ENCODE data around the gene CACNA2D2. TPM values are rescaled to one million over a fixed set of nuclear protein-coding genes. Genes with fewer than 3 reads are reported as not detected.
"Not testable (repeated sequence)": the region's sequence is repeated elsewhere in the genome, so short reads cannot be mapped to it uniquely, and the experiment has no call there.

CACNA2D2 gene
- total RNA-seq, 2 experiments from 2014 or later: 0.70 to 0.80 TPM

DNA sequence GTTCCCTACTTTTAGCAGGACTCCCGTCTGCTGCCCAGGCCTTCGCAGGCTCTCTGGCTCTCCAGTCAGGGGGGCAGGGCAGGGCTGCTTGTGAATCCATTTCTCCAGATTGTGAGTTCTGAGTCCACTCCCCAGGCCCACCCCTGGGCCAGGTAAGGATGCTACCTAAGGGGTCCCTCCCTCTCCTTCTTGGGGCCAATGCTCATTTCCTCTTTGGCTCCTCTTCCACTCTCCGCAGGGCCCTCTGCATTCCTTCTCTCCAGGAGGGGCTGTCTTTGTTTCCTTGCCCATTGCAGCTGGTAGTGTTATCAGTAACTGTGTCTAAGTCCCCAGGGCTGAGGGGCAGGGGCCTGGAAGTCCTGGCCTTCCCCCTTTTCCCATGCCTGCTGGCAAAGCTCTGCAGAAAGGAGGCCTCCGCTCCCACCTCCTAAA, 13.0 kb upstream of the CACNA2D2 start:
- H3K27me3 Mint-ChIP-seq: peaks cover 8% of the 10 kb centered on the region
- no peak overlapping the region for H3K4me3 Mint-ChIP-seq
- H3K27ac Mint-ChIP-seq: no peak overlapping the region
- H3K4me1 Mint-ChIP-seq: peaks cover 5% of the 10 kb centered on the region
- DNase-seq: no peak
- no peaks in the 10 kb centered on the region for H3K36me3 Mint-ChIP-seq
- no peaks in the 10 kb centered on the region for H3K9me3 Mint-ChIP-seq

DNA sequence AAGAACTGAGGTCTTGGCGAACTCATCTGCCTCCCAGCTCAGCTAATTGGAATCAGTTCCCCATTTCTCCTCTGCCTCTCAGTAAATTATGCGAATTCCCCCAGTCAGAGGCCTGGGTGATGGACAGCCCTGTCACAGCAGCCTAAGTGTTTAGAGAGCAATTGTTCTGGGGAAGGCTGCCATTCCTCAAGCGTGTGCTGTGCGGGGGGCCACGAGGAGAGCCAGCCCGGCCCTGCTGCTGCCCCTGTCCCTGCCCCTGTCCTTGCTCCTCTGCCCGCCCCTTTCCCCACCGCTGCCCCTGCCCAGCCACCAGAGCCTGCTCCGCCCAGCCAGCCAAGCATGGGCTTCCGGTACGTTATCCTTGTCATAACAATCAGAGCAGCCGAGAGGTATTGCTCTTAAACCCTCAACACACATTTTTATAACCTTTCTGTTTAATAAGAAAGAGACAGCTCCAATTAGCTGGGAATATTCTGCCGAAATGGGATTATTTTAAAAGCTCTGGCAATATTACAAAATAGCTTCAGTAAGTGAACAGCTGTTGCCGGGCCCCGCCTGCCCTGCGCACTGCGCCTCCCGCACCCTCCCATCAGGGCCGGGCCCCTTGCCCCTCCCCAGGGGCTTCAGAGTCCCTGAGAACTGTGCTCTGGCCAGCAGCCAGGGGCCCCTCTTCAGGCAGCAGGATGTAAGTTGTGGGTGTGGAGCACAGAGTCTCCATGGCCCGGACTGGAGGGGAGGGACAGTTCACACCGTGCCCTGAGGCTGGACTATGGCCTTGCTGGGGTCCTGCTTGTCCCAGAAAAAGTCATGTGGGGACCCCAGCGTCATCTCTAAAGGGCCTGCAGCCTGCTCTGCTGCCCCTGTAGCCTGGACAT, 12.4 kb upstream of the CACNA2D2 start:
- H3K4me3 Mint-ChIP-seq: no peak overlapping the region
- no peaks in the 10 kb centered on the region for H3K36me3 Mint-ChIP-seq
- DNase-seq: no peak
- no peaks in the 10 kb centered on the region for H3K9me3 Mint-ChIP-seq
- peaks cover 8% of the 10 kb centered on the region for H3K27me3 Mint-ChIP-seq
- H3K27ac Mint-ChIP-seq: no peak overlapping the region
- H3K4me1 Mint-ChIP-seq: peaks cover 5% of the 10 kb centered on the region

DNA sequence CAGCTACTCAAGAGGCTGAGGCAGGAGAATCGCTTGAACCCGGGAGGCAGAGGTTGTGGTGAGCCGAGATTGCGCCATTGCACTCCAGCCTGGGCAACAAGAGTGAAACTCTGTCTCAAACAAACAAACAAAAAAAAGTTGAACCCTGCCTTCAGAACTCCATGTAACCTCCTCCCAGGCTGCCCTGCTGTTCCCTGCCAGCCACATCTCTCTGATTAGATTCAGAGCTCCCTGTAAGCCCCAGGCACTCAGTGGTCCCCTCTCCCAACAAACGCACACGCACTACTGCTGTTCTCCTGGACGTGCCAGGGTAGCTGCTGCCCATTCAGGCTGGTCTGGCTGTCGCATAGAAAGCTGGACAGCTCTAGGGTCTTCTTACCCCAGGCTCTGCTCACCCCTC, 9.5 kb upstream of the CACNA2D2 start:
- not testable (repeated sequence) for H3K36me3 Mint-ChIP-seq, H3K4me3 Mint-ChIP-seq, H3K9me3 Mint-ChIP-seq, H3K27ac Mint-ChIP-seq, DNase-seq, H3K27me3 Mint-ChIP-seq, H3K4me1 Mint-ChIP-seq

DNA sequence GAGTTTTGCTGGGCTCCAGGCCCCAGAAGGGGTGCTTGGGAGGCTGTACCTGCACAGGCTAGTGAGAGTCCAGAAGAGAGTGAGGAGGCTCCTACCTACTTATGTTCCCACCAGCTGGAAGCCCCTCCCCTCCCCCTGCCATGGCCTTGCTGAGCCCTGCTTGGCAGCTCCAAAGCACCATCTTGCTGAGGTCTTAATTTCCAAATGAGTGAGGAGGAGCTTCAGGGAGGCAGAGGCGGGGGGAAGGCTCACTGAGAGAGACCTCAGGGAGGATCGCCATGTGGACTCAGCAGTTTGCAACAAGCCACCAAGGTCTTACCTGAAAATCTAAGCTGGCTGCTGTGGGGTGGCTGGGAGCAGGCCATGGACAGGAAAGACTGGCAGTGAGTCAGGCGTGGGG, 8.7 kb upstream of the CACNA2D2 start:
- Mint-ChIP-seq H3K36me3 (no peaks in the 10 kb centered on the region), H3K27ac (no peak overlapping the region), H3K4me1 (no peaks in the 10 kb centered on the region), H3K27me3 (peaks cover 5% of the 10 kb centered on the region), H3K4me3 (no peak overlapping the region), H3K9me3 (no peaks in the 10 kb centered on the region)
- no peak for DNase-seq

DNA sequence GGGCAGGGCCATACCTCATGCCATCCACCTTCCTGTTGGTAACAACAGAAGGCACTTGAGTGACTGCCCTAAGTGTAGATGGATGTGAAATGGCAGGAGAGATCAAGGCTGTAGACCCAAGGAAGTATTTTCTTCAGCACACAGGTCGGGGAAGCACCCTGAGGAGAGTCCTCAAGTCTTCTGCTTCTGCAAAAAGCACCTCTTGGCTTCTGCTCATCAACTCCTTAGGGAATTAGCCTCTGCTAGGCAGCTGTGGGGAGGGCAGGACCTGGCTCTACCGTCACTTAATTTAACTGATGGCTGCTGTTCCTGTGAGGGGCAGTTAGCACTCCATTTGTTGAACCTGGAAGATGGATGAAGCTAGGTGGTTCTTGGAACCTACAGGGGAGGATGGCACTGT, 6.9 kb upstream of the CACNA2D2 start:
- Mint-ChIP-seq H3K4me3 (no peak overlapping the region), H3K36me3 (no peaks in the 10 kb centered on the region), H3K4me1 (no peaks in the 10 kb centered on the region), H3K9me3 (no peaks in the 10 kb centered on the region), H3K27ac (no peak overlapping the region), H3K27me3 (peaks cover 5% of the 10 kb centered on the region)
- no peak for DNase-seq

DNA sequence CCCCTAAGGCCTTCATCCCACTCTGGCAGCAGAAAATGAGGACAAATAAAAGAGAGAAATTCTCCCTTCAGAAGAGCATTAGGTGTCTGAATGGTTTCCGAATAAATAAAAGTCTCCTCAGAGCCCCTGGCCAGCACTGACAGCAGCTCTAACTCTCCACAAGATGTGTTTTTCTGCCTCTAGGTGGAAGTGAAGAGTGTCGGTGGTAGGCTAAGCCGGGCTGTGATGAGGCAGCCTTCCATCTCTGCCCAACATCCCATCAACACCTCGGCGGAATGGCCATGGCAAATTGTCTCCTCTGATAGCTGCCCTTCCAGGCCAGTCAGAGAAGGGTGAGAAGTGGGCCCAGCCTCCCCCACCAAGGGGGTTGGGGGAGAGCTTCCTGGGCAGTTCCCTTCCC, 6.3 kb upstream of the CACNA2D2 start:
- H3K27me3 Mint-ChIP-seq: peaks cover 2% of the 10 kb centered on the region
- no peak overlapping the region for H3K4me3 Mint-ChIP-seq
- no peaks in the 10 kb centered on the region for H3K9me3 Mint-ChIP-seq
- no peak for DNase-seq
- H3K36me3 Mint-ChIP-seq: no peaks in the 10 kb centered on the region
- no peak overlapping the region for H3K27ac Mint-ChIP-seq
- no peaks in the 10 kb centered on the region for H3K4me1 Mint-ChIP-seq

DNA sequence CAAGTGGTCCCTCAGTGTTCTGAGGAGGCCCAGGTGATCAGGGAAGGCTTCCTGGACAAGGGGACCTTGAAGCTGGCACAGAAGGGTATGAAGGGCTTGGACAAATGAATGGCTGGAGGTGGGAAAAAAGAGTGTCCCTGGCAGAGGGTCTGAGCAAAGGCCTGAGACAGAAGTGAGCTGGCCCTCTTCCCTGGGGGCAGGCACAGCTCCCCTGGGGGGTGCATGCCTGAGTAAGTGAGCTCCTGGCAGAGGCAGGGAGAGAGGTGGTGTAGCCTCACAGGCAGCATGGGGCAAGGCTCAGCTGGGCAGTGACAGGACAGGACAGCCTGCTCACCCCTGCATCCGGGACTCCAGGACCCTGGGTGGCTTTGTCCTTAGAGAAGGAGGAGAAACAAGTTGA, 5.4 kb upstream of the CACNA2D2 start:
- H3K27ac Mint-ChIP-seq: no peak overlapping the region
- no peaks in the 10 kb centered on the region for H3K4me1 Mint-ChIP-seq
- DNase-seq: no peak
- no peaks in the 10 kb centered on the region for H3K36me3 Mint-ChIP-seq
- no peaks in the 10 kb centered on the region for H3K27me3 Mint-ChIP-seq
- no peaks in the 10 kb centered on the region for H3K9me3 Mint-ChIP-seq
- H3K4me3 Mint-ChIP-seq: no peak overlapping the region

DNA sequence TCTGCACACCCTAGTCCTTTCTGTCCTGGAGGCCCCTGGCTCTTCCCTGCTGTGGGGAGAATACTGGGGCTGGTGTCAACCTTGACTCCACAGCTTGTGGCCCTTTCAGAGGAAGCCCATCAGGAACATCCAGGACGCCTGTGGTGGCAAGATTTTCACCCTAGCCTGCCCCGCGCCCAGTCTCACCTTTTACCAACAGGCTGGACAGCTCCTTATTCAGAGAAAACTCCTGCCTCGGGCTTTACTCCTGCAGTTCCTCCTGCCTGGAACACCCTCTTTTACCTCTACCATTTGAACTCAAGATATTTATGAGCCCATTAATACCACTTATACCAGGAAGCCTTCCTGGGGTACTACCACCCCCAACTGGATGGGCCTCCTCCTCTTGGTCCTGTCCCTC, 2.7 kb upstream of the CACNA2D2 start:
- H3K4me3 Mint-ChIP-seq: no peak overlapping the region
- H3K27ac Mint-ChIP-seq: no peak overlapping the region
- H3K9me3 Mint-ChIP-seq: no peaks in the 10 kb centered on the region
- H3K36me3 Mint-ChIP-seq: no peaks in the 10 kb centered on the region
- H3K4me1 Mint-ChIP-seq: peaks cover 2% of the 10 kb centered on the region
- no peak for DNase-seq
- peaks cover 14% of the 10 kb centered on the region for H3K27me3 Mint-ChIP-seq

DNA sequence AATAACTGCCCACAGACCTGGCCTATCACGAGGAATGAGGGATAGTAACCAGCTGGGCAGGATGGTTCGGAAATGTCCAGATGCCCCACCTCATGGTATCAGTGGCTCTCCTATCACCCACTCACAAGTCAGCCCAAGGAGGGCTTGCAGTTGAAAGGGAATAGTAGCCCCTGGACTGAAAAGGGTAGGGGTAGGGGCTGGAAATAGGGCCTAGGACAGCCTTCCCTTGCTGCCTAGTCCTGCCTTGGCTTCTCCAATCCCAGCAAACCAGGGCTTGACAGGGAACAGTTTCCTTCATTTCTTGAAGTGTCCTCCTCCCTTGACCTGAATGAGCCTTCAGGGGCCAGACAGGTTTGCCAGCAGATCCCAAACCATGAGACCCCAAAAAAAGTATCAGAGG, 1.2 kb upstream of the CACNA2D2 start:
- H3K27ac Mint-ChIP-seq: no peak overlapping the region
- DNase-seq: no peak
- H3K27me3 Mint-ChIP-seq: peaks cover 19% of the 10 kb centered on the region
- H3K36me3 Mint-ChIP-seq: no peaks in the 10 kb centered on the region
- H3K9me3 Mint-ChIP-seq: no peaks in the 10 kb centered on the region
- peaks cover 2% of the 10 kb centered on the region for H3K4me1 Mint-ChIP-seq
- H3K4me3 Mint-ChIP-seq: no peak overlapping the region

DNA sequence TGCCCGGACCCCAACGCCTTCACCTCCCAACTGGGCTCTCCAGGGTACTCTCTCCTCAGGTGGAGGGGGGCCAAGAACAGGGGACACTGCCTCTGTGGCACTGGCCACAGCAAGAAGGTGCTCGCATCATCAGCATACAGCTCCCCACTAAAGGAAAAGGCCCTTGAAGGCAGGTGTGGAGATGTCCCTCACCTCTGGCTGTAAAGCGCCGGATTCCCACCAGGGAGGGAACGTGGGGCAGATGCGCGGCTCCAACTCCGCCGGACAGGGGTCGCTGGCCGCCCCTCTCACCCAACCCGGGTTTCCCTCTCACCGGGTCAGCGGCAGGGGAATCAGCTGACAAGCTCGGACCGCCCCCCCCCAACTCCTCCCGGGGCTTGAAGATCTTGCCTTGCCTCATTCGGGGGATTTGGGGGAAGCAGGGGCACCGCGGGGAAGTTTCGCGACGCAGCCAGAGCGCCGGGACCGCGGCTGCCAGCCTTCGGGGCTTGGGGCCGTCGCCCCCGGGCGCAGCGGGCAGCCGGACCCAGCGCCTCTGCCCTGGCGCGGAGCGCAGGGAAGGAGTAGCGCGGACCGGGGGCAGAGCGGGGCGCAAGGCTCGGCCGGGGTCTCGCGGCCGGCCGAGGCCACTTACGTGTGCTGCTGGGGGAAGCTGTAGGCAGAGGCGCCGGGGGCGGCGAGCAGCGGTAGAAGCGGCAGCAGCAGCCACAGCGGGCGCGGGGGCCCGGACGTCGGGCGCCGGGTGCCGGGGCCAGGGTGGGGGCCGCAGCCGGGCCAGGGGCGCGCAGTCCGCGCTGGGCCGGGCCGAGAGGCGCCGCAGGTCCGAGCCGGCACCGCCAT, 630 bp downstream of the CACNA2D2 start:
- Mint-ChIP-seq H3K9me3 (no peaks in the 10 kb centered on the region), H3K4me1 (peaks cover 2% of the 10 kb centered on the region), H3K27me3 (peaks cover 22% of the 10 kb centered on the region), H3K36me3 (no peaks in the 10 kb centered on the region), H3K27ac (no peak overlapping the region), H3K4me3 (peak overlapping the region; percentile 55)
- peak; percentile 19 for DNase-seq

DNA sequence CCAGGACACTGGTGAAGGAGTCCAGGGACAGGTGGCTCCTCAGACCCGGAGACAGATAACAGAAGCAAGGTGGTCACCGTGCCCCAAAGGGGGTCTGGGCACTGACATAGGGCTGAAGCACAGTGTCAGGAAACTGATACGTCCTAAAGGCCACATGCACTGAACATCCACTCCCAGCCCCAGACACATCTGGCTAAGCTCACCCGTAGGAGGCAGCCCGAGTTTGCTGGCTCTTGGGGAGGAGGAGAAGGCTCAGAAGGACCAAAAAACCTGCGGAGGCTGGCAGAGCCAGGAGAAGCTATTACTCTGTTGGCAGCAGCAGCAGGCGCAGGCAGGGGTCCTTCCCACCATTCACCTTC, 1.2 kb downstream of the CACNA2D2 start:
- H3K27me3 Mint-ChIP-seq: peaks cover 22% of the 10 kb centered on the region
- H3K4me1 Mint-ChIP-seq: peaks cover 2% of the 10 kb centered on the region
- no peak for DNase-seq
- no peaks in the 10 kb centered on the region for H3K36me3 Mint-ChIP-seq
- H3K4me3 Mint-ChIP-seq: peak overlapping the region; percentile 55
- no peaks in the 10 kb centered on the region for H3K9me3 Mint-ChIP-seq
- H3K27ac Mint-ChIP-seq: no peak overlapping the region

DNA sequence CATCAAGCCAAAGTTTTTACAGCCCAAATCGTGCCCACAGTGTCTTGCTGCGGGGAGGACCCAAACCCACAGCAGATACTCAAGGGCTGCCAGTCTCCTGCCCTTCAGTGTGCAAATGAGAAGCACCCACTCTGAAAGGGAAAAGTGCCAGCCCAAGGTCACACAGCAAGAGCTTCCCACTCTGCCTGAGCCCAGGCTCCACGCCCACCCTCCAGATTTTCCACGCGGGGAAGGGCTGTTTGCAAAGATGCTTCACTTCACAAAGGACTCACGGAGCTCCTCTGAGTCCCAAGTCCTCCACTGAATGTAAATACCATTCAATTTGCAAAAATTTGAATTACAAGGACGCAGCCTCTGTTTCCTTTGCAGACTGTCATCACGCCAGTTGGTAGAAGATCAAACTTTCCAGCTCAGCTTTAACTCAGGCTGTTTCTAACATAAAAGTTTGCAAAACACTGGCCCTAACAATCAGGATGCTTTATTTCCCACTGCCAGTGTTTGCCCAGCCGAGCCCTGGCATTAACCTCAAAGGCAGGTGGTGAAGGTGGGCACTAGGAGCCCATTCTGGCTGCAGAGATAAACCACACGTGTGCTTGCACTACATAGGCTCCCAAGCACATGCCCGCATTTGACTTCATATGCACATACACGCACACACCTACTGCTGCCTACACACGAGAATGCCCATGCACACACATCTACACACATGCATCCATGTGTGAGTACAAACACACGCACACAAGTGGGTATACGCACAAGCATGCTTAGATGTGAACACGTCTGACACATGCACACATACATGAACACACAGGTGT, 7.6 kb downstream of the CACNA2D2 start:
- no peaks in the 10 kb centered on the region for H3K36me3 Mint-ChIP-seq
- no peak overlapping the region for H3K27ac Mint-ChIP-seq
- H3K27me3 Mint-ChIP-seq: peaks cover 8% of the 10 kb centered on the region
- H3K9me3 Mint-ChIP-seq: no peaks in the 10 kb centered on the region
- H3K4me1 Mint-ChIP-seq: peaks cover 8% of the 10 kb centered on the region
- H3K4me3 Mint-ChIP-seq: no peak overlapping the region
- DNase-seq: no peak

DNA sequence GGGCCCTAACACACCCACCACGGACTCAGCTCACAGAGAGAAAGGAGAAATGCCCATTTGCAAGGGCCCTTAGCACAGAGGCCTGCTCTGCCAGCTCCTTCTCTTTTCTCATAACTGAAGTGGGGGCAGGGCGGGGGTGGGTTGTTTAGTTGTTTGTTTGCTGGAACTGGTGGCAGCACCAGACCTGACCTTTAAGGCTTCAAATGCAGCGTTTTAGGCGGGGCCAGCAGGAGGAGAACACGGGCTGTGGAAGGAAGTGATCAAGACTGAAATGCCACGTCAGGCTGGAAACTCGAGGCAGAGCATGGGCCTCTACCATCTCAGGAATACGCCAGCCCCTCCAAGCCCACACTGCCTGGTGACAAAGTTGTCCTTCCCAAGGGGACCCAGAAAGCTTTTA, 9.3 kb downstream of the CACNA2D2 start:
- DNase-seq: no peak
- Mint-ChIP-seq H3K36me3 (no peaks in the 10 kb centered on the region), H3K4me3 (no peak overlapping the region), H3K4me1 (peaks cover 8% of the 10 kb centered on the region), H3K27me3 (peaks cover 3% of the 10 kb centered on the region), H3K9me3 (no peaks in the 10 kb centered on the region), H3K27ac (no peak overlapping the region)

DNA sequence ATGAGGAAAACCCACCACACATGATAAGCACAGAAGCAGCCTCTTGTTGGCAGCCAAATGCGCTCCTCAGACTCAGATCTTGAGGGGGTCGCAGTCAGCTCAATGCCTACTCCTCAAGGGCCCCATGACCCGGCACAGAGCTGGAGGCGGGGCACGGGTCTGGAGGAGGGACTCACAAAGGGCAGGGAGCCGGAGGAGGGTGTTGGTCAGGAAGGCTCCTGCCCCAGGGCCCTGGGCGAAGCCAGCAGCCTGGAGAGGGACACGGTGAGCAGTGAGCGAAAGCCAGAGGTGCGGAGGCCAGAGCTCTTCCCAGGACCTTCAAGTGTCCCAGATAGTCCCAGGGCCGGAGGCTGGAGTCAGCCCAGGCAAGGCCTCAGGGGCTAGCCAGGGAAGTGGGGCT, 9.8 kb downstream of the CACNA2D2 start:
- no peaks in the 10 kb centered on the region for H3K36me3 Mint-ChIP-seq

DNA sequence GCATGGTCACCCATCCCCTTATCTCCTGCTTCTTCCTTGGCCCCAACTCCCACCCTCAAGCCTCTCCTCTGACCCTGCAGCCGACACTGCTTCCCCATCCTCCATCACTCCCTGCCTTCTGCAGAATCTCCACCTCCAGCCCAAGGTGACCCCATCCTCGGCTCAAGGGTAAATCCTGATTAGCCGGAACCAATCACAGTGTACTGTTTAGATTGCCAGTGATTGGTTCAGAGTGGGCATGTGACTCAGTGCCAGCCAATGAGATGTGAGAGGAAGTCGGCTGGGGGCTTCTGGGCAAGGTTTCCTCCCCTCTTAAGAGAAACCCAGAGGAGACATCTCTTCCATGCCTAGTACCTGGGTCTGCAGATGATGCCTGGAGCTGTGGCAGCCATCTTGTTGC, 10.3 kb downstream of the CACNA2D2 start:
- no peaks in the 10 kb centered on the region for H3K36me3 Mint-ChIP-seq
- no peak overlapping the region for H3K4me3 Mint-ChIP-seq
- peaks cover 8% of the 10 kb centered on the region for H3K4me1 Mint-ChIP-seq
- H3K27me3 Mint-ChIP-seq: no peaks in the 10 kb centered on the region
- no peaks in the 10 kb centered on the region for H3K9me3 Mint-ChIP-seq
- DNase-seq: no peak
- H3K27ac Mint-ChIP-seq: no peak overlapping the region

More for the DNA sequence above, 9.8 kb downstream of the CACNA2D2 start:
- Mint-ChIP-seq H3K27ac (no peak overlapping the region), H3K4me1 (peaks cover 8% of the 10 kb centered on the region), H3K9me3 (no peaks in the 10 kb centered on the region), H3K27me3 (peaks cover 3% of the 10 kb centered on the region), H3K4me3 (no peak overlapping the region)
- no peak for DNase-seq
